NCI-H345 (cell line): ENCODE results near the gene MTOR.
A peak's percentile ranks its signal among the peaks of the same experiment; 100 is the strongest.
"Not testable (repeated sequence)": the region's sequence is repeated elsewhere in the genome, so short reads cannot be mapped to it uniquely, and the experiment has no call there.

Experiments used
- DNase-seq: peaks from one replicate; lab custom pipeline; 2025; lab: John Stamatoyannopoulos, UW

Gene MTOR

DNA sequence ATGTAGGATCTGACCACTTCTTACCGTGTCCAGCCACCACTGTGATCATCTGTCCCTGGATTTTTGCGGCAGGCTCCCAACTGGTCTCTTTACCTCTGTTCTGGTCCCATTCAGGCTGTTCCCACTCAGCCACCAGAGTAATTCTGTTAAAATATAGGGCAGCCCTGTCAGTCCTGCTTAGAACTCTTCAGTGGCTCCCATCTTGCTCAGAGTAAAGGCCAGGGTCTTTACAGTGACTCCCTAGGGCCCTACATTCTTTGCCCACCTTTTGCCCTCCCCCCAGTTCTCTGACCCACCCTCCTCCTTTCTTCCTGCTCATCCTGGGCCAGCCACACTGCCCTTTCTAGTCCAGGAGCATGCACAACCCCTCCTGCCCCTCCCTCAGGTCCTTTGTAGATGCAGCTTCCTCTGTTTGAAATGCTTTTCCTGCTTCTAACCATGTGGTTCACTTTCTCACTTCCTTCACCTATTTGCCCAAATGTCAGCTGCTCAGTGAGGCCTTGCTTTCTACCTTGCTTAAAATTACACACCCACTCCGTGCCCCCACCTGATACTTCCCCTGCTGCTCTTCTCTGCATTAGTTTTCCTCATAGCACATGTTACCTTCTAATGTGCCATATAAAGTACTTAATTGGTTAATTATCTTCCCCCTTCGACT, 18.5 kb upstream of the MTOR start:
- DNase-seq: no peak

GRCh38 chr1:11279630-11280029, 17.3 kb upstream of the MTOR start:
- no peak for DNase-seq

- no peak for DNase-seq
Observed at GRCh38 chr1:11279152-11279551, 16.8 kb upstream of the MTOR start.

DNA sequence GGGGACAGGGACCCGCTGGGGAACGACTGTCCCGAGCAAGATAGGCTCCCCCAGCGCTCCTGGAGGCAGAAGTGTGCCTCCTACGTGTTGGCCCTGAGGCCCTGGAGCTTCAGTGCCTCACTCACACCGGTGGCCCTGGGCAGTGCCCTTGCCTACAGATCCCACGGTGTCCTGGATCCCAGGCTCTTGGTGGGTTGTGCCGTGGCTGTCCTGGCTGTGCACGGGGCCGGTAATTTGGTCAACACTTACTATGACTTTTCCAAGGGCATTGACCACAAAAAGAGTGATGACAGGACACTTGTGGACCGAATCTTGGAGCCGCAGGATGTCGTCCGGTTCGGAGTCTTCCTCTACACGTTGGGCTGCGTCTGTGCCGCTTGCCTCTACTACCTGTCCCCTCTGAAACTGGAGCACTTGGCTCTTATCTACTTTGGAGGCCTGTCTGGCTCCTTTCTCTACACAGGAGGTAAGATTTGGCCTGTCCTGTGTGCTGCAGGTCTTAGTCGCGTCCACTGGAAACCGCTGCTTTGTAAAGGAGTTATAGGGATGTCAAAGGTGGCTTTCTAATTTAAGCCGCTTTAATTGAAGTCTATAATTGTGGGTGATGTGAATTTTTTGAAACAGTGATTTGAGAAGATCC, 11.4 kb upstream of the MTOR start:
- no peak for DNase-seq

GRCh38 chr1:11272832-11273594, 10.7 kb upstream of the MTOR start, which contains the start of gene UBIAD1:
TSS of gene UBIAD1 (plus strand) at chr1:11273198. CDS start at chr1:11273532, 334 bp downstream.
- DNase-seq: peak; percentile 89

DNA sequence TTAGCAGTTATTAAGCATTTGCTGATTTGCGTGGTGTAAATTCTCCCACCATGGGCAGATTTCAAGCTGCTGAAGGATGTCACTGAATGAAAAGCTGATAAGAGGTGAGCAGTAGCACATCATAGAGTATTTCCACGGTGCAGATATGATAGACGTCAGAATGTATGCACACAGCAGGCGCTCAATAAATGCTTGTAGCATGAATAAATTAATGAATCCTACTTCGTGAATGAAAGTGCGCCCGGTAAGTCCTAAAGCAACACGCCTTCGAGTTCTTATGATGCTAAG, 10.1 kb upstream of the MTOR start:
- no peak for DNase-seq

DNA sequence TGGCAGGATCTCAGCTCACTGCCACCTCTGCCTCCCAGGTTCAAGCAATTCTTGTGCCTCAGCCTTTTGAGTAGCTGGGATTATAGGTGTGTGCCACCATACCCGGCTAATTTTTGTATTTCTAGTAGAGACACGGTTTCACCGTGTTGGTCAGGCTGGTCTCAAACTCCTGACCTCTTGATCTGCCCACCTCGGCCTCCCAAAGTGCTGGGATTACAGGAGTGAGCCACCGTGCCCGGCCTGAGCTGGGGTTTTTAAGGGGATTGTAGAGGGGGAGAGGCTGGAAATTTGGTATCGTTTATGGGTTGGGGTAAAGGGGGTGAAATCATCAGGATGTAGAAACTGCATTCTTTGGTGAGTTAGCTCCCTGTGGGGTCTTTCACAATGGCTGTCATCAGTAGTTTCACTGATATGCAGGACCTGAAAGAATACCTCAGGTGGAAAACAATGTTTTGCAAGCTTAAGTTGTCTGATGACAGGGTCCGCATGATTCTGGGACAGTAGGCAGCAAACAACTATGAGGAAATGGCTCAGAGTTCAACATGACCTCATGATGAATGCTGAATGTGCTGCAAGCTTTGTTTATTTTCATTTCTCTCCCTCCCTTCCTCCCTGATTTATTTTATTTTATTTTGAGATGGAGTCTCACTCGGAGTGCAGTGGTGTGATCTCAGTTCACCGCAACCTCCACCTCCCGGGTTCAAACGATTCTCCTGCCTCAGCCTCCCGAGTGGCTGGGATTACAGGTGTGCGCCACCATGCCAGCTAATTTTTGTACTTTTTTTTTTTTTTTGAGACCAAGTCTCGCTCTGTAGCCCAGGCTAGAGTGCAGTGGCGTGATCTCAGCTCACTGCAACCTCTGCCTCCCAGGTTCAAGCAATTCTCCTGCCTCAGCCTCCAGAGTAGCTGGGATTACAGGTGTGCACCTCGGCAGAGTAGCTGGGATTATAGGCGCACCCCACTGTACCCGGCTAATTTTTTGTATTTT, 5.3 kb upstream of the MTOR start:
- not testable (repeated sequence) for DNase-seq

GRCh38 chr1:11266268-11267074, 4.1 kb upstream of the MTOR start:
- no peak for DNase-seq

DNA sequence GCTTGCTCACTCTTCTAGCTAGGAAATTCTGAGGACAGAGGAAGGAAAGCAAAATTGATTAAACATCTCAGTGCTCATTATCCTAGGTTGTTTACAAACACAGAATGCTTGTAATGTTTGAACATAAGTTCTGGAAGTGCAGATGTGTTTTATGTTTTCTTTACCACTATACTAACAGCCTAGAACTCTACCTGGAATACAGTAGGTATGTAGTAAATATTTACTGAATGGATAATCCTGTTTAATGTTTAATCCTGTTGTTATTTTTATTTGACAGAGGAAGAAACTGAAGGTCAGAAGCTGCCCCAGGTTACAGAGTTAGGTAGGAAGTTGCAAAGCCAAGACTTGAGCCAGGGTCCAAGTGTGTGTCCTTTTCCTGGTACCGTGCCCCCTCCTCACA, 6.1 kb downstream of the MTOR start:
- DNase-seq: no peak

DNA sequence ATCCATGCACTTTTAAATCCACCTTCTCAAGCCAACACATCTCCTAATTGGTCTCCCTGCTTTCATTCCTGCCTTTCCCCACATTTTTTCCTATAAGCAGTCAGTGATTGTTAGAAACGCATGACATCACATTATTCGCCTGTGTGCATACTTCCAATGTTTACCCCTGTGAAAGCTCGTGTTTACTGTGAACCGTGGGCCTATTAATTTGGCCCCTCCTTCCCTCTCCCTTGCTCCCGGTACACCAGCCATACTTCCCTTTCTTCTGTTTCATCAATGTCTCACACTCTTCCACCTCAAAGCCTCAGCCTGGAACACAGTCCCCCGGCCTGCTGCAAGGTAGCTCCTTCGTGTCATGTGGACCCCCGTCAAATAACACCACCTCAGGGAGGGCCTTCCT, 9.1 kb downstream of the MTOR start:
- DNase-seq: no peak

DNA sequence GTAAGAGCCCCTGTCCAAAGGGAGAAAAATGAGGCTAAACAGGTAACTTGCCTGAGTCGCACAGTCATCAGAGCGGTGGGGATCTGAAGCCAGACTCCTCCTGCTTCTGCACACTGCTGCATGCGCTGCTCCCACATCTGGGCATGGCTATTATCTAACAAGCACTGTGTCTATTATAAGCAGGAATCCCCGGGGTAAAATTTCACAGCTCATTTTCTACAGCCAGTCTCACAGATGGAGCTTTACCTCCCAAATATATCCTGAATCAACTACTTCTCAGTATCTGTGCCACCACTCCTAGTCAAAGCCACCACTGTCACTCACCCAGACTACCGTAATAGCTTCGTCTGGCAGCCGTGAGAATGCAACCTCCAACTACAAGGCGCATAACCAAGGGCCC, 9.8 kb downstream of the MTOR start:
- DNase-seq: no peak

DNA sequence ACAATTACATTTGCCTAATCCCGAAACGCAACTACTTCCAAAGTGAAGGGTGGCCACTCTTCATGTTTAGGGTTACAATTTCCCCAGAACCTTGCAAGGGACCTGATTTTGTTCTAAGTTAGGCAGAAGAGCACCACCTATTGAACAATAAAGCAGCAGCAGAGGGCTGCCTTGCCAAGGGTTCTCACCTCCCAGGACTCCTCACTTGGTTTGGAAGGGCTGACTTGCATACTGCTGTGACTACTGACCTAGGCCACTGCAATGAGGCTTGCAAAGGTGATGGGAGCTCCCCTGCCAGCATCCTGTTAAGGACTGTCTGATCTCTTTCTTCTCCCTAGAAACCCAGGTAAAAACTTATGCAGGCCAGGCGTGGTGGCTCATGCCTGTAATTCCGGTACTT, 14.2 kb downstream of the MTOR start:
- no peak for DNase-seq

- DNase-seq: no peak
Observed at GRCh38 chr1:11245904-11246719, 16.2 kb downstream of the MTOR start.

- no peak for DNase-seq
Observed at GRCh38 chr1:11245248-11245647, 17.1 kb downstream of the MTOR start.

DNA sequence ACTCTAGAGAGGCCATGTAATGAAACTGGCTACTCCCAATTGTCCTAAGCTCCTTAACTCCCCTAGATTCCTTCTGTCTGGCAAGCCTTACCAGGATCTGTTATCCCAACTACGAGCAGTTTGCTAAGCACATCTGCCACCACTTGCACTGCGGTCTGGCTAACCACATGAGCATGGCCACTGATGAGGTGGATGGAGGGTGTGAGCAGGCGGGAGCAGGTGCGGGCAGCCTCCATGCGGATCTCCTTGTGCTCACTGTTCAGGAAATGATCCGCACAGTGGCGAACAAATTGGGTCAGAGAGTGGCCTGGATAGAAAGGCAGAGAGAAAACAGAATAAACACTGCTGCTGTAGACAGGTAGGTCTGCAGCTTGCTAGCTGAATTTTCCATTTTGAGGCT, 24.0 kb downstream of the MTOR start:
- DNase-seq: no peak

GRCh38 chr1:11237356-11237755, 25.0 kb downstream of the MTOR start:
- no peak for DNase-seq

- no peak for DNase-seq
Observed at GRCh38 chr1:11233208-11233607, 29.1 kb downstream of the MTOR start.

DNA sequence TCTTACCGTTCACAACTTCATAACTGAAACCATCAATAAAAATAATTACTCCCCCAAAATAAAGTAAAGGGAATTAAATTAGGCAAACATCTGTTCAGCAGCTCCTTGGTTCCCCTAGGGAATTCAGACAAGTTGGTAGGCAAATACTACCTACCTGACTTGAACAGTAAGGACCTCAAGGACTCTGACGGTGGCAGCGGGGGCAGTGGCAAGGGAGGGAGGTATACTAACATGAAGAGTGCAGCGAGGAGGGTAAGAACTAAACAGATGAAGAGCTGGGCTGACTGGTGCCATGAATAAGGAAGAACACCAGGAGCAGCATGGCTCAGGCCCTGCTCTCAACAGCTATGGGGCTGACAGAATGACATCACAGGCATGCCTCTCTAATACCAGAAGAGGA, 33.1 kb downstream of the MTOR start:
- DNase-seq: no peak

DNA sequence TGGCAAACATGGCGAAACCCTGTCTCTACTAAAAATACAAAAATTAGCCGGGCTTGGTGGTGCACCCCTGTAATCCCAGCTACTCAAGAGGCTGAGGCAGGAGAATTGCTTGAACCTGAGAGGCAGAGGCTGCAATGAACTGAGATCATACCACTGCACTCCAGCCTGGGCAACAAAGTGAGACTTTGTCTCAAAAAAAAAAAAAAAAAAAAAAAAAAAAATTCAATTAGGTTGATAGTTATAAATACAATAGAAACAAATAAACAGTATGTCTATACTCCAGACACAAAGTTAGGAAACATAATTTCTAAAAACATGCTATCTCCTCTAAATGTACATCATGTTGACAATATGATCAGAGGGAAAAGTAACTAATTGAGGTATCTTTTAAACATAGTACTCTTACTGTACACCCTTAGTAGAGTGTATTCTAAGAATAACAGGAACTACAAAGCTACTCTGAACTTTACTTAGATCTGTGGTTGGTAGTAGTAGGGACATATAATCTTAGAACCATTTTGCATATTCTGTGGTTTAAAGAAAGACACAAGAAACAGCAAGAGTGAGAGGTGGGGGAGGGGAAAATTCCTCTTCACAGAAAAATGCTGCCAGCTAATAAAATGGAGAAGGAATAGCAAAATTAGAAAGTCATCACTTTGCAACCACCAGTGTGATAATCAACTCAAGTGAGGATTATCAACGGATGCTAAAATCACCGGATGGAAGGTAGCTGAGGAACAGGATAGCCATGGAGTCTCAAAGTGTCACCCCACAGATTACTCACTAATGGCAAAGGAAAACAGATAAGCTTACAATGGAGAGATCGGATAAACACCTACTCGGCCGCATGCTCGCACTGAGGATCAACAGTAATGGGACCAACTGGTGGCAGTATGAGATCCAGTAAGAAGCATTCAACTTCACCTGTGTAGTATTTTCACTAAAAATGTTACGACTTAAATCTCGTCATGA, 35.0 kb downstream of the MTOR start:
- DNase-seq: no peak
